ENCODE measurements around the gene LYL1. TPM values are rescaled to one million over a fixed set of nuclear protein-coding genes. Genes with fewer than 3 reads are reported as not detected.

LYL1 gene
- total RNA-seq, 1 experiment from 2014 or later = 0.63 TPM

DNA sequence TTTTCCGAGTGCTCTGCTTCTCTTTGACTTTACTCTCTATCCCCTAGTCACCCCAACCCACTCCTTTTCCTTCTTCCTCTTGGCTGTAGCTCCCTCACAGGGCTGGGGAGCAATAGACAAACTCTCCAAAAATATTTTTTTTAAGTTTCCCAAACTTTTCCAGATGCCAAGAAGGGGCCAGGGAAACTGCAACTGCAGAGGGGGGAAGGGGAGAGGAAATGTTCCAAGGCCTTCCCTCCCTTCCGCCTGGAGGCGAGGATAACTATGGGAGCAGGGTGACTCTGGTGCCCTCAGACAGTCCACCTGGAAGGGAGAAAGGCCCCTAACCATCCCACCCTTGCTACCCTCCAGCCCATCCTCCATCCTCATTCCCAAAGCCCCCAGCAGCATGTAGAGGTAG, 49.4 kb downstream of the LYL1 start:
- WGBS (ENCODE audit: extremely low coverage, insufficient read length, low lambda C conversion rate) = no CpG with 5 or more reads among the region's 3 CpGs

More for the DNA sequence above, 49.4 kb downstream of the LYL1 start:
- H3K27ac ChIP-seq (ENCODE audit: insufficient read length, low read depth, low read length) = no peak overlapping the region
- H2BK20ac ChIP-seq (ENCODE audit: low read depth, low read length, poor library complexity, severe bottlenecking) = no peak overlapping the region
- no peak for DNase-seq
- H3K79me2 ChIP-seq (ENCODE audit: insufficient read depth, low read length) = no peaks in the 10 kb centered on the region
- H3K23ac ChIP-seq (ENCODE audit: insufficient read length, low read depth, low read length) = no peak overlapping the region
- Mint-ChIP-seq H3K27ac (no peak overlapping the region), H3K27me3 (ENCODE audit: low read depth) (peaks cover 97% of the 10 kb centered on the region), H3K4me1 (peaks cover 36 to 57% of the 10 kb centered on the region in 2 experiments), H3K4me3 (peak overlapping the region in 1 of 2 experiments; percentile 41; a peak in 1 of 5 replicates), H3K9me3 (peaks cover 0 to 10% of the 10 kb centered on the region in 2 experiments; a peak in 2 of 5 replicates), H3K36me3 (ENCODE audit: insufficient read depth in 1 of 3, low read depth in 3 of 3) (no peaks in the 10 kb centered on the region; a peak in 2 of 7 replicates)
- H2BK15ac ChIP-seq (ENCODE audit: low read depth, low read length) = no peak overlapping the region
- no peak overlapping the region for H2AFZ ChIP-seq (ENCODE audit: low read length)
- no peak overlapping the region for H2BK5ac ChIP-seq (ENCODE audit: insufficient read length, low read length)
- H3K9ac ChIP-seq (ENCODE audit: extremely low read depth, insufficient read length, low read length) = no peak overlapping the region
- H3K79me1 ChIP-seq (ENCODE audit: insufficient read depth, low read depth, low read length, poor library complexity, severe bottlenecking) = no peaks in the 10 kb centered on the region
- TF ChIP-seq, protein P1, sequence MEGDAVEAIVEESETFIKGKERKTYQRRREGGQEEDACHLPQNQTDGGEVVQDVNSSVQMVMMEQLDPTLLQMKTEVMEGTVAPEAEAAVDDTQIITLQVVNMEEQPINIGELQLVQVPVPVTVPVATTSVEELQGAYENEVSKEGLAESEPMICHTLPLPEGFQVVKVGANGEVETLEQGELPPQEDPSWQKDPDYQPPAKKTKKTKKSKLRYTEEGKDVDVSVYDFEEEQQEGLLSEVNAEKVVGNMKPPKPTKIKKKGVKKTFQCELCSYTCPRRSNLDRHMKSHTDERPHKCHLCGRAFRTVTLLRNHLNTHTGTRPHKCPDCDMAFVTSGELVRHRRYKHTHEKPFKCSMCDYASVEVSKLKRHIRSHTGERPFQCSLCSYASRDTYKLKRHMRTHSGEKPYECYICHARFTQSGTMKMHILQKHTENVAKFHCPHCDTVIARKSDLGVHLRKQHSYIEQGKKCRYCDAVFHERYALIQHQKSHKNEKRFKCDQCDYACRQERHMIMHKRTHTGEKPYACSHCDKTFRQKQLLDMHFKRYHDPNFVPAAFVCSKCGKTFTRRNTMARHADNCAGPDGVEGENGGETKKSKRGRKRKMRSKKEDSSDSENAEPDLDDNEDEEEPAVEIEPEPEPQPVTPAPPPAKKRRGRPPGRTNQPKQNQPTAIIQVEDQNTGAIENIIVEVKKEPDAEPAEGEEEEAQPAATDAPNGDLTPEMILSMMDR (conservative IDR thresholded peaks at IDR 0.05) = no peak
- no peak overlapping the region for H2BK12ac ChIP-seq (ENCODE audit: insufficient read length, low read depth, low read length)
- H3K27me3 ChIP-seq (ENCODE audit: insufficient read depth, low read length) = peaks cover 71% of the 10 kb centered on the region
- H3K56ac ChIP-seq (ENCODE audit: insufficient read length, low read depth, low read length) = no peak overlapping the region
- H3K4me2 ChIP-seq (ENCODE audit: insufficient read depth, insufficient read length, low read length) = no peak overlapping the region
- no peaks in the 10 kb centered on the region for H3K9me3 ChIP-seq (ENCODE audit: control insufficient read depth, low read depth, low read length)
- H3K4me1 ChIP-seq (ENCODE audit: insufficient read depth, low read length) = peaks cover 5% of the 10 kb centered on the region; the same call in 1 of the 2 replicates
- no peak overlapping the region for H2BK120ac ChIP-seq (ENCODE audit: low read depth, low read length, poor library complexity, severe bottlenecking)
- H3K14ac ChIP-seq (ENCODE audit: insufficient read depth, low read length) = no peak overlapping the region
- H3K18ac ChIP-seq (ENCODE audit: insufficient read length, low read depth, low read length) = no peak overlapping the region
- H2AK5ac ChIP-seq (ENCODE audit: insufficient read length, low read length) = no peak overlapping the region
- no peak overlapping the region for H4K5ac ChIP-seq (ENCODE audit: insufficient read length, low read depth, low read length)
- H4K91ac ChIP-seq (ENCODE audit: insufficient read length, low read depth, low read length) = no peak overlapping the region
- H4K8ac ChIP-seq (replicated peaks; ENCODE audit: insufficient read length, low read depth, low read length) = no peak overlapping the region
- no peak overlapping the region for H3T11ph ChIP-seq (ENCODE audit: low read length)
- H3K4ac ChIP-seq (ENCODE audit: low read depth, low read length) = no peak overlapping the region
- no peaks in the 10 kb centered on the region for H4K20me1 ChIP-seq (ENCODE audit: control insufficient read depth, insufficient read depth, insufficient read length)
- peaks cover 3% of the 10 kb centered on the region for H3K23me2 ChIP-seq (ENCODE audit: insufficient read length, low read depth, low read length, poor library complexity, severe bottlenecking)

All from H9 (cell line).